Measurements from ENCODE around the gene ANGEL1.

ANGEL1 gene

GRCh38 chr14:76830556-76830955 lies 17.9 kb upstream of the ANGEL1 start:
- FAIRE-seq (no peak), DNase-seq (ENCODE audit: insufficient read length, low spot score) (no peak)
- no peak for TF ChIP-seq CTCF (IDR thresholded peaks at IDR 0.05; ENCODE audit: insufficient read depth, missing control alignments)

- no peak for TF ChIP-seq CTCF (IDR thresholded peaks at IDR 0.05; ENCODE audit: insufficient read depth, missing control alignments)
- FAIRE-seq (no peak), DNase-seq (ENCODE audit: insufficient read length, low spot score) (no peak)
Observed at GRCh38 chr14:76829650-76830421, 17.2 kb upstream of the ANGEL1 start.

GRCh38 chr14:76829013-76829365 lies 16.3 kb upstream of the ANGEL1 start:
- TF ChIP-seq CTCF (IDR thresholded peaks at IDR 0.05; ENCODE audit: insufficient read depth, missing control alignments), result no peak
- DNase-seq (ENCODE audit: insufficient read length, low spot score) (no peak), FAIRE-seq (no peak)

GRCh38 chr14:76828339-76829012 lies 15.8 kb upstream of the ANGEL1 start:
- no peak for FAIRE-seq
- no peak for TF ChIP-seq CTCF (IDR thresholded peaks at IDR 0.05; ENCODE audit: insufficient read depth, missing control alignments)

GRCh38 chr14:76827696-76828296 lies 15.1 kb upstream of the ANGEL1 start:
- no peak for TF ChIP-seq CTCF (IDR thresholded peaks at IDR 0.05; ENCODE audit: insufficient read depth, missing control alignments)
- no peak for FAIRE-seq
- no peak for DNase-seq (ENCODE audit: insufficient read length, low spot score)

More at GRCh38 chr14:76828339-76829012, 15.8 kb upstream of the ANGEL1 start:
- no peak for DNase-seq (ENCODE audit: insufficient read length, low spot score)

GRCh38 chr14:76826122-76826521 lies 13.4 kb upstream of the ANGEL1 start, which contains the start of gene LRRC74A:
LRRC74A (plus strand) TSS chr14:76826408; CDS start chr14:76826698, 290 bp downstream.
- DNase-seq (ENCODE audit: insufficient read length, low spot score) (no peak), FAIRE-seq (no peak)
- no peak for TF ChIP-seq CTCF (IDR thresholded peaks at IDR 0.05; ENCODE audit: insufficient read depth, missing control alignments)
